Neuronal stem cell (in vitro differentiated cells): ENCODE measurements around the gene CARM1.

Experiments
- DNase-seq: peaks from one replicate; pipeline ENCODE4 v3.0.0-alpha.2; 2013; ENCODE audit warnings: low spot score
- H2AFZ ChIP-seq: one replicate; pipeline ENCODE4 v1.6.1; 2013; ENCODE audit warnings: mild to moderate bottlenecking, low read length, inconsistent platforms
- H2AK5ac ChIP-seq: 2 replicates; pipeline ENCODE4 v1.6.1; 2013; ENCODE audit warnings: low read depth, mild to moderate bottlenecking, inconsistent platforms, low read length, moderate library complexity, mixed read lengths
- H2BK120ac ChIP-seq: 2 replicates; pipeline ENCODE4 v1.6.1; 2013; ENCODE audit warnings: low read depth, mild to moderate bottlenecking, inconsistent platforms, low read length, moderate library complexity, mixed read lengths
- H2BK12ac ChIP-seq: one replicate; pipeline ENCODE4 v1.6.1; 2013; ENCODE audit warnings: low read length, inconsistent platforms
- H2BK15ac ChIP-seq: 2 replicates; pipeline ENCODE4 v1.6.1; 2013; ENCODE audit warnings: mild to moderate bottlenecking, low read length, inconsistent platforms, mixed read lengths
- H2BK5ac ChIP-seq: one replicate; pipeline ENCODE4 v1.6.1; 2013; ENCODE audit warnings: inconsistent platforms, mild to moderate bottlenecking, low read length, moderate library complexity
- H3K14ac ChIP-seq: one replicate; pipeline ENCODE4 v1.6.1; 2013; ENCODE audit warnings: low read length, inconsistent platforms
- H3K18ac ChIP-seq: 2 replicates; pipeline ENCODE4 v1.6.1; 2013; ENCODE audit warnings: low read length, inconsistent platforms
- H3K23ac ChIP-seq: 2 replicates; pipeline ENCODE4 v1.6.1; 2013; ENCODE audit warnings: low read depth, mild to moderate bottlenecking, mixed read lengths, low read length, inconsistent platforms; ENCODE audit not compliant: poor library complexity
- H3K27ac ChIP-seq: replicated peaks from 3 replicates; pipeline ENCODE4 v1.5.1; 2013; ENCODE audit warnings: low read length, inconsistent platforms
- H3K27me3 ChIP-seq, 3 experiments: 2 replicates each; pipeline ENCODE4 v1.6.1; 2013; ENCODE audit warnings: low read length in 3 of 3, mild to moderate bottlenecking in 2 of 3, inconsistent platforms in 1 of 3, low read depth in 1 of 3, mixed read lengths in 1 of 3, moderate library complexity in 1 of 3; ENCODE audit not compliant: control insufficient read depth in 3 of 3, insufficient read depth in 3 of 3
- H3K36me3 ChIP-seq, 2 donors: replicated peaks in 1 of 2; 2 replicates each; pipeline ENCODE4 v1.6.1; 2013; ENCODE audit warnings: low read length in 2 of 2; ENCODE audit not compliant: control insufficient read depth in 2 of 2, insufficient read depth in 2 of 2
- H3K4ac ChIP-seq: 2 replicates; pipeline ENCODE4 v1.6.1; 2013; ENCODE audit warnings: inconsistent platforms, mild to moderate bottlenecking, low read length, moderate library complexity
- H3K4me1 ChIP-seq, 2 donors: 1 replicate in 1 of 2; 2 replicates in 1 of 2; pipeline ENCODE4 v1.6.1; 2013; ENCODE audit warnings: low read length in 2 of 2, low read depth in 1 of 2; ENCODE audit not compliant: control insufficient read depth in 2 of 2, insufficient read depth in 1 of 2
- H3K4me2 ChIP-seq: one replicate; pipeline ENCODE4 v1.6.1; 2013; ENCODE audit warnings: mild to moderate bottlenecking, low read length, inconsistent platforms; ENCODE audit not compliant: insufficient read depth, poor library complexity, severe bottlenecking
- H3K4me3 ChIP-seq, 2 donors: 2 replicates each; pipeline ENCODE4 v1.5.1; 2013; ENCODE audit warnings: low read length in 2 of 2, mild to moderate bottlenecking in 2 of 2, inconsistent platforms in 1 of 2, moderate library complexity in 1 of 2
- H3K79me1 ChIP-seq: one replicate; pipeline ENCODE4 v1.6.1; 2013; ENCODE audit warnings: low read depth, mild to moderate bottlenecking, inconsistent platforms, low read length, moderate library complexity
- H3K9ac ChIP-seq: one replicate; pipeline ENCODE4 v1.6.1; 2013; ENCODE audit warnings: mild to moderate bottlenecking, low read depth, low read length, inconsistent platforms; ENCODE audit not compliant: poor library complexity
- H3K9me3 ChIP-seq, 2 donors: replicated peaks in 1 of 2; 2 replicates each; pipeline versions ENCODE3 to v1.6.1; 2013; ENCODE audit warnings: low read length in 2 of 2, mild to moderate bottlenecking in 2 of 2, inconsistent platforms in 1 of 2, low read depth in 1 of 2, mixed read lengths in 1 of 2, moderate library complexity in 1 of 2; ENCODE audit not compliant: control insufficient read depth in 2 of 2, insufficient read depth in 1 of 2
- H4K8ac ChIP-seq: one replicate; pipeline ENCODE4 v1.6.1; 2013; ENCODE audit warnings: low read depth, mild to moderate bottlenecking, inconsistent platforms, low read length, moderate library complexity
- H4K91ac ChIP-seq: one replicate; pipeline ENCODE4 v1.6.1; 2013; ENCODE audit warnings: low read length, low read depth, mild to moderate bottlenecking, inconsistent platforms; ENCODE audit not compliant: poor library complexity
- WGBS, 2 donors: extraction: QIAGEN DNeasy Blood & Tissue Kit; methylation state at CpG; one replicate each; pipeline ENCODE4 v1.1.7; 2013; ENCODE audit warnings: missing lambda C conversion rate in 2 of 2, mixed read lengths in 1 of 2; ENCODE audit not compliant: insufficient read length in 2 of 2, insufficient replicate concordance in 1 of 2; ENCODE audit errors: extremely low coverage in 2 of 2; 5-methylcytosine and 5-hydroxymethylcytosine counted together

The CARM1 gene

DNA sequence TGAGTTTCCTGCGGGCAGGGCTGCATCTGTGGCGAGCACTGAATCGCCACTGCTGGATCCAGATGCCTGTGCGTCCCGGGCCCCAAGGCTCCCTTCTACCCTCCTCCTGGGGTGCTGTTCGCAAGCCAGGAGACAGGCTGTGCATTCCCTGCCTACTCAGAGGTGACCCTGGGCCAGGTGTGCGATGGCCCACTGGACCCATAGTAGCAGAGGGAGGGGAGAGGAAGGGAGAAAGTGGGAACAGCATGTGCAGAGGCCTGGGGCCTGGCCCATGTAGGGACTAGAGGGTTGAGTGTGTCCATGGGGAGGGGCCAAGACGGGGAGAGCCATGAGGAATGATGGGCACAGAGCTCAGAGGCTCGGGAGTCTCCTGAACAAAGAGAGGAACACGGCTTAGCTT is 27.3 kb downstream of the CARM1 start:
- no peak overlapping the region for H3K9ac ChIP-seq
- no peak overlapping the region for H4K91ac ChIP-seq
- H3K4me3 ChIP-seq = no peak overlapping the region
- H3K23ac ChIP-seq = peak overlapping the region; percentile 39
- H3K4me1 ChIP-seq = peaks cover 6% of the 10 kb centered on the region in 2 donors
- H3K18ac ChIP-seq = peak overlapping the region; percentile 84
- no peak overlapping the region for H4K8ac ChIP-seq
- H3K9me3 ChIP-seq = peaks cover 0 to 9% of the 10 kb centered on the region in 2 donors
- peak overlapping the region; percentile 12 for H2AK5ac ChIP-seq
- H3K14ac ChIP-seq = no peak overlapping the region
- H3K4me2 ChIP-seq = no peak overlapping the region
- no peak overlapping the region for H2AFZ ChIP-seq
- no CpG with 5 or more reads among the region's 10 CpGs for WGBS, 2 donors
- H3K79me1 ChIP-seq = peaks cover 21% of the 10 kb centered on the region
- H3K27ac ChIP-seq = no peak overlapping the region
- no peak overlapping the region for H2BK120ac ChIP-seq
- H3K4ac ChIP-seq = peak overlapping the region; percentile 91
- peaks cover 2 to 15% of the 10 kb centered on the region in 2 donors for H3K36me3 ChIP-seq
- H2BK12ac ChIP-seq = no peak overlapping the region
- no peak overlapping the region for H2BK15ac ChIP-seq
- DNase-seq = no peak
- no peak overlapping the region for H2BK5ac ChIP-seq
- H3K27me3 ChIP-seq = no peaks in the 10 kb centered on the region

DNA sequence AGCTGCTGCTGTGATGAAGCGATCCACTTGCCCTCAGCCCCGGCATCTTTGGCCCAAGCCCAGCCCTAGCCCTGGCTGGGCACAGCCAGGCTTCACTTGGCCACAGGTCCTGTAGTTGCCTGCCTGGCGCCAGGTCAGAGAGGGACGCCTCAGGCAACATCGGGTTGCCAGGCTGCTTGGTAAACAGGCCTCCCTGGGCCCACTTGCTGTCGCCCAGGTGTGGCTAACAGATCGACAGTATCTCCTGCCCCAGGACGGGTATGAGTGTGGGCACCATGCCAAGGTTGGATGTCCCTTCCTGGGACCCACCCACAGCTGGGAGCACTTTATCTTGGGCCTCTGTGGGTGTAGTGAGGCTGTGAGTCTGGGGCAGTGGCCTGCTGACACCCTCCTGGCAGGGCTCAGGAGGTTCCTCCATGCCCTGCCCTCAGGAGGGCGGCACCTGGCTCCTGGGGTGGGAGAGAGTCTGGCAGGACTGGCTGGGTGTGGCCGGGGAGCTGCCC is 27.8 kb downstream of the CARM1 start:
- Histone ChIP-seq H2BK5ac (no peak overlapping the region), H3K4me3 (no peak overlapping the region), H3K27ac (no peak overlapping the region), H2BK12ac (no peak overlapping the region), H2BK120ac (no peak overlapping the region), H3K14ac (no peak overlapping the region), H3K9ac (no peak overlapping the region), H3K18ac (peak overlapping the region; percentile 53), H3K23ac (peak overlapping the region; percentile 49), H4K8ac (peak overlapping the region; percentile 32), H3K27me3 (no peaks in the 10 kb centered on the region), H2BK15ac (no peak overlapping the region), H3K9me3 (peaks cover 0 to 9% of the 10 kb centered on the region in 2 donors), H3K79me1 (peaks cover 16% of the 10 kb centered on the region), H3K4me2 (no peak overlapping the region), H2AFZ (no peak overlapping the region), H3K36me3 (peaks cover 2 to 15% of the 10 kb centered on the region in 2 donors), H4K91ac (no peak overlapping the region), H3K4me1 (peaks cover 2% of the 10 kb centered on the region in 2 donors), H2AK5ac (no peak overlapping the region), H3K4ac (no peak overlapping the region)
- WGBS, 2 donors = no CpG with 5 or more reads among the region's 10 CpGs
- no peak for DNase-seq

- Histone ChIP-seq H3K18ac (peak overlapping the region; percentile 60), H3K4me3 (peak overlapping the region in 1 of 2 donors; percentile 44), H3K4ac (no peak overlapping the region), H2BK12ac (no peak overlapping the region), H4K91ac (no peak overlapping the region), H3K36me3 (peaks cover 32 to 75% of the 10 kb centered on the region in 2 donors), H3K27ac (no peak overlapping the region), H3K14ac (no peak overlapping the region), H3K23ac (no peak overlapping the region), H2AFZ (no peak overlapping the region), H4K8ac (no peak overlapping the region), H3K9ac (no peak overlapping the region), H3K9me3 (peaks cover 0 to 3% of the 10 kb centered on the region in 2 donors), H2AK5ac (no peak overlapping the region), H3K79me1 (peaks cover 11% of the 10 kb centered on the region), H3K27me3 (no peaks in the 10 kb centered on the region), H3K4me1 (no peaks in the 10 kb centered on the region), H2BK5ac (no peak overlapping the region), H3K4me2 (no peak overlapping the region), H2BK15ac (no peak overlapping the region), H2BK120ac (no peak overlapping the region)
- WGBS, 2 donors = no CpG with 5 or more reads among the region's 14 CpGs
- no peak for DNase-seq
Observed at GRCh38 chr19:10907925-10908324, 36.6 kb downstream of the CARM1 start.

GRCh38 chr19:10908380-10908960 is 37.1 kb downstream of the CARM1 start:
- H3K79me1 ChIP-seq = peaks cover 11% of the 10 kb centered on the region
- no peak overlapping the region for H2BK5ac ChIP-seq
- H2BK12ac ChIP-seq = no peak overlapping the region
- H3K27me3 ChIP-seq = no peaks in the 10 kb centered on the region
- DNase-seq = no peak
- H3K14ac ChIP-seq = no peak overlapping the region
- no peaks in the 10 kb centered on the region for H3K9me3 ChIP-seq
- H2BK15ac ChIP-seq = no peak overlapping the region
- H3K4me1 ChIP-seq = no peaks in the 10 kb centered on the region
- no peak overlapping the region for H4K8ac ChIP-seq
- no peak overlapping the region for H3K4ac ChIP-seq
- H2AFZ ChIP-seq = no peak overlapping the region
- no CpG with 5 or more reads among the region's 17 CpGs for WGBS, 2 donors
- H3K23ac ChIP-seq = no peak overlapping the region
- no peak overlapping the region for H2AK5ac ChIP-seq
- H4K91ac ChIP-seq = no peak overlapping the region
- no peak overlapping the region for H3K4me2 ChIP-seq
- no peak overlapping the region for H2BK120ac ChIP-seq
- no peak overlapping the region for H3K18ac ChIP-seq
- H3K27ac ChIP-seq = no peak overlapping the region
- H3K9ac ChIP-seq = no peak overlapping the region
- H3K36me3 ChIP-seq = peaks cover 32 to 73% of the 10 kb centered on the region in 2 donors
- H3K4me3 ChIP-seq = no peak overlapping the region
